ENCODE measurements around the gene DCBLD1.
"Not testable (repeated sequence)": the region's sequence is repeated elsewhere in the genome, so short reads cannot be mapped to it uniquely, and the experiment has no call there.

Gene DCBLD1

GRCh38 chr6:117451671-117452070 lies 30.8 kb upstream of the DCBLD1 start:
- TF ChIP-seq PAX5 (IDR thresholded peaks at IDR 0.05; ENCODE audit: insufficient read depth, low read length, severe bottlenecking) (no peak), TAF1 (IDR thresholded peaks at IDR 0.05; ENCODE audit: low read depth, low read length) (no peak), POU2F2 (IDR thresholded peaks at IDR 0.05; ENCODE audit: low read depth, low read length) (no peak), SPI1 (IDR thresholded peaks at IDR 0.05; ENCODE audit: low read depth, low read length) (no peak), POLR2AphosphoS5 (IDR thresholded peaks at IDR 0.05; ENCODE audit: low read depth, low read length) (no peak), POLR2A (IDR thresholded peaks at IDR 0.05; ENCODE audit: low read depth, low read length) (no peak)
- no peak for FAIRE-seq
- no peak for DNase-seq (ENCODE audit: insufficient read length, low spot score)

GRCh38 chr6:117456250-117456649 lies 26.2 kb upstream of the DCBLD1 start:
- FAIRE-seq (no peak), DNase-seq (ENCODE audit: insufficient read length, low spot score) (no peak)
- TF ChIP-seq POU2F2 (IDR thresholded peaks at IDR 0.05; ENCODE audit: low read depth, low read length) (no peak), TAF1 (IDR thresholded peaks at IDR 0.05; ENCODE audit: low read depth, low read length) (no peak), POLR2AphosphoS5 (IDR thresholded peaks at IDR 0.05; ENCODE audit: low read depth, low read length) (no peak), POLR2A (IDR thresholded peaks at IDR 0.05; ENCODE audit: low read depth, low read length) (no peak), PAX5 (IDR thresholded peaks at IDR 0.05; ENCODE audit: insufficient read depth, low read length, severe bottlenecking) (no peak), SPI1 (IDR thresholded peaks at IDR 0.05; ENCODE audit: low read depth, low read length) (no peak)

- DNase-seq (ENCODE audit: insufficient read length, low spot score), result no peak
- no peak for FAIRE-seq
- TF ChIP-seq POLR2A (IDR thresholded peaks at IDR 0.05; ENCODE audit: low read depth, low read length) (no peak), PAX5 (IDR thresholded peaks at IDR 0.05; ENCODE audit: insufficient read depth, low read length, severe bottlenecking) (no peak), TAF1 (IDR thresholded peaks at IDR 0.05; ENCODE audit: low read depth, low read length) (no peak), POLR2AphosphoS5 (IDR thresholded peaks at IDR 0.05; ENCODE audit: low read depth, low read length) (no peak), POU2F2 (IDR thresholded peaks at IDR 0.05; ENCODE audit: low read depth, low read length) (no peak), SPI1 (IDR thresholded peaks at IDR 0.05; ENCODE audit: low read depth, low read length) (no peak)
Measured at GRCh38 chr6:117456998-117457397, 25.5 kb upstream of the DCBLD1 start.

- FAIRE-seq, result no peak
- DNase-seq (ENCODE audit: insufficient read length, low spot score), result no peak
Measured at GRCh38 chr6:117459204-117459944, 23.1 kb upstream of the DCBLD1 start.

GRCh38 chr6:117463762-117464665 lies 18.5 kb upstream of the DCBLD1 start:
- FAIRE-seq (no peak), DNase-seq (ENCODE audit: insufficient read length, low spot score) (no peak)
- TF ChIP-seq PAX5 (IDR thresholded peaks at IDR 0.05; ENCODE audit: insufficient read depth, low read length, severe bottlenecking), result no peak
- TF ChIP-seq SPI1 (IDR thresholded peaks at IDR 0.05; ENCODE audit: low read depth, low read length), result no peak
- TF ChIP-seq POLR2AphosphoS5 (IDR thresholded peaks at IDR 0.05; ENCODE audit: low read depth, low read length), result no peak
- no peak for TF ChIP-seq POLR2A (IDR thresholded peaks at IDR 0.05; ENCODE audit: low read depth, low read length)
- no peak for TF ChIP-seq TAF1 (IDR thresholded peaks at IDR 0.05; ENCODE audit: low read depth, low read length)
- TF ChIP-seq POU2F2 (IDR thresholded peaks at IDR 0.05; ENCODE audit: low read depth, low read length), result no peak

More at GRCh38 chr6:117459204-117459944, 23.1 kb upstream of the DCBLD1 start:
- no peak for TF ChIP-seq POLR2AphosphoS5 (IDR thresholded peaks at IDR 0.05; ENCODE audit: low read depth, low read length)
- TF ChIP-seq PAX5 (IDR thresholded peaks at IDR 0.05; ENCODE audit: insufficient read depth, low read length, severe bottlenecking), result no peak
- TF ChIP-seq TAF1 (IDR thresholded peaks at IDR 0.05; ENCODE audit: low read depth, low read length), result no peak
- no peak for TF ChIP-seq POU2F2 (IDR thresholded peaks at IDR 0.05; ENCODE audit: low read depth, low read length)
- TF ChIP-seq SPI1 (IDR thresholded peaks at IDR 0.05; ENCODE audit: low read depth, low read length), result no peak
- no peak for TF ChIP-seq POLR2A (IDR thresholded peaks at IDR 0.05; ENCODE audit: low read depth, low read length)

GRCh38 chr6:117464700-117465099 lies 17.8 kb upstream of the DCBLD1 start:
- DNase-seq (ENCODE audit: insufficient read length, low spot score), result no peak
- TF ChIP-seq POLR2AphosphoS5 (IDR thresholded peaks at IDR 0.05; ENCODE audit: low read depth, low read length) (no peak), POU2F2 (IDR thresholded peaks at IDR 0.05; ENCODE audit: low read depth, low read length) (no peak), TAF1 (IDR thresholded peaks at IDR 0.05; ENCODE audit: low read depth, low read length) (no peak), POLR2A (IDR thresholded peaks at IDR 0.05; ENCODE audit: low read depth, low read length) (no peak), PAX5 (IDR thresholded peaks at IDR 0.05; ENCODE audit: insufficient read depth, low read length, severe bottlenecking) (no peak), SPI1 (IDR thresholded peaks at IDR 0.05; ENCODE audit: low read depth, low read length) (no peak)
- no peak for FAIRE-seq

- DNase-seq (ENCODE audit: insufficient read length, low spot score) (no peak), FAIRE-seq (no peak)
Measured at GRCh38 chr6:117465691-117466090, 16.8 kb upstream of the DCBLD1 start.

GRCh38 chr6:117467876-117468275 lies 14.6 kb upstream of the DCBLD1 start:
- DNase-seq (ENCODE audit: insufficient read length, low spot score) (no peak), FAIRE-seq (no peak)
- no peak for TF ChIP-seq TAF1 (IDR thresholded peaks at IDR 0.05; ENCODE audit: low read depth, low read length)
- TF ChIP-seq POU2F2 (IDR thresholded peaks at IDR 0.05; ENCODE audit: low read depth, low read length), result no peak
- TF ChIP-seq SPI1 (IDR thresholded peaks at IDR 0.05; ENCODE audit: low read depth, low read length), result no peak
- TF ChIP-seq PAX5 (IDR thresholded peaks at IDR 0.05; ENCODE audit: insufficient read depth, low read length, severe bottlenecking), result no peak
- no peak for TF ChIP-seq POLR2AphosphoS5 (IDR thresholded peaks at IDR 0.05; ENCODE audit: low read depth, low read length)
- TF ChIP-seq POLR2A (IDR thresholded peaks at IDR 0.05; ENCODE audit: low read depth, low read length), result no peak

More at GRCh38 chr6:117465691-117466090, 16.8 kb upstream of the DCBLD1 start:
- TF ChIP-seq TAF1 (IDR thresholded peaks at IDR 0.05; ENCODE audit: low read depth, low read length), result no peak
- TF ChIP-seq POLR2A (IDR thresholded peaks at IDR 0.05; ENCODE audit: low read depth, low read length), result no peak
- TF ChIP-seq PAX5 (IDR thresholded peaks at IDR 0.05; ENCODE audit: insufficient read depth, low read length, severe bottlenecking), result no peak
- no peak for TF ChIP-seq POLR2AphosphoS5 (IDR thresholded peaks at IDR 0.05; ENCODE audit: low read depth, low read length)
- TF ChIP-seq SPI1 (IDR thresholded peaks at IDR 0.05; ENCODE audit: low read depth, low read length), result no peak
- no peak for TF ChIP-seq POU2F2 (IDR thresholded peaks at IDR 0.05; ENCODE audit: low read depth, low read length)

GRCh38 chr6:117468527-117468926 lies 13.9 kb upstream of the DCBLD1 start:
- not testable (repeated sequence) for DNase-seq (ENCODE audit: insufficient read length, low spot score); FAIRE-seq

Data from GM12891 (cell line).